Raji (cell line): ENCODE data around the gene RBM26.

Experiments
- POLR2A ChIP-seq: IDR thresholded peaks from 2 replicates; pipeline ENCODE4 v1.6.1; 2011; ENCODE audit warnings: low read depth, low read length, control low read depth; ENCODE audit not compliant: insufficient read depth

RBM26 gene

GRCh38 chr13:79432992-79433391 is 26.9 kb upstream of the RBM26 start:
- TF ChIP-seq POLR2A = no peak

DNA sequence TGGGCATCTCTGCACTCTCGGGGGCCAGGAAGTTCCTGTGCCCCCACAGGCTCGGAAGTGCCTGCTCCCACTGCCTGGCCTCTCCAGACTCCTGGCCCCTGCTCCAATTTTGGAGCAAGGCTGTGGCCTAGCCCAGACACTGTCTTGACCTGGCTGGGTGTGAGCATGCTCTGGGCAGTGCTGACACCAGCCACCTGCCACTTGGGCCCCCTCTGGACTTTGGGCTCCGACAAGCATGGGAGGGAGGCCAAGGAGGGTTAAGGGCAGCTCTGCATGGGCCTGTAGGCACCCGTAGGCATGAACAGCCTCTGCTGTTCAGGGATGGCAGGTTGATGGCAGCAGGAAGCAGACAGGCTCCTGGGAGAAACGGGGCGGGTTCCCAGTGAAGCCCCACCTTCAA is 26.0 kb upstream of the RBM26 start:
- no peak for TF ChIP-seq POLR2A

DNA sequence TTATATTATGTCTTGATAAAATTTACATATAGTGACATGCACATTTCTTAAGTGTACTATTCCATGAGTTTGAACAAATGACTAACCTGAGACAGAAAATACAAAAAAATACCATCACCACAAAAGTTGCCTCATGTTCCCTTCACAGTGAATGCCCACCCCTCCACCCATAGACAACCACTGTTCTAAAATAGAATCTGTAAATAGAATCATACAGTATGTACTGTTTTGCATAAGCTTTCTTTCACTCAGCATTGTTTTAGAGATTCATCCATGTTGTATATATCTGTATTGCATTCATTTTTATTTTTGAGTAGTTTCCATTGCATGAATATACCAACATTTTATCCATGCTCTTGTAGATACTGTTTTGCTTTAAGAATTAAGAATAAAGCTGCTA is 23.3 kb upstream of the RBM26 start:
- TF ChIP-seq POLR2A = no peak

- no peak for TF ChIP-seq POLR2A
Observed at GRCh38 chr13:79427883-79428282, 21.8 kb upstream of the RBM26 start.

- TF ChIP-seq POLR2A = no peak
Observed at GRCh38 chr13:79427265-79427664, 21.2 kb upstream of the RBM26 start.

DNA sequence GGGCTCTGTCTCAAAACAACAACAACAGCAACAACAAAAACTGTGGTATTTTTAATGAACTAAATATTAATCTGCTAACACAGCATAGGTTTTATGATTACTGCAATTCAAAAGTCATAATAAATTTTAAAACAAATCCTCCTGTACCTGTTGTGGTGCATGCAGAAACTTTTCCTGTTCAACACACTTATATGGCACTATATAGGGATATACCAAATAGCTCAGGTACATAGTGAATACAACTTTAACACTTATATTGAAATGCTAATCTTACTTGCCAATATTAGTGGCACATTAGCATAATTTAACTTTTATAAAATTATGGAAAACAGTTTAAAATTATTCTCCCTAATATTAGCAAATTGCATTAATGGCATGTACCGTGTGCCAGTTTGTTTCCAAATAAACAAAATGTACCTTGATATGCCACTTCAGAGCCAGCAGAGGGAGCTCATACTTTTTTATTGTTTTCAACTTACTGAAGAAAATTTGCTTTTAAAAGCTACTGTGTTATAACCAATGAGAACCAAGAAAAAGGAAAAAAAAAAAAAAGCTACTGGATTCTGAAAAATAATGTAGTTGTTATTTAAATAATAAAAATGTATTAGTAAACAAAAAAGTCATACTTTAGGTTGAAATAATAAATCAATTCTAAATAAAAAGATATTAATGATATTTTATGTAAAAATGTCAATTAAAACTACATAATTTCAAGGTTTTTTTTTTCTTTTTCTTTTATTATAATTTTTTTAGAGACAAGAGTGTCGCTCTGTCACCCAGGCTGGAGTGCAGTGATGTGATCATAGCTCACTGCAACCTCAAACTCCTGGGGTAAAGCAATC is 18.0 kb upstream of the RBM26 start:
- TF ChIP-seq POLR2A = no peak

DNA sequence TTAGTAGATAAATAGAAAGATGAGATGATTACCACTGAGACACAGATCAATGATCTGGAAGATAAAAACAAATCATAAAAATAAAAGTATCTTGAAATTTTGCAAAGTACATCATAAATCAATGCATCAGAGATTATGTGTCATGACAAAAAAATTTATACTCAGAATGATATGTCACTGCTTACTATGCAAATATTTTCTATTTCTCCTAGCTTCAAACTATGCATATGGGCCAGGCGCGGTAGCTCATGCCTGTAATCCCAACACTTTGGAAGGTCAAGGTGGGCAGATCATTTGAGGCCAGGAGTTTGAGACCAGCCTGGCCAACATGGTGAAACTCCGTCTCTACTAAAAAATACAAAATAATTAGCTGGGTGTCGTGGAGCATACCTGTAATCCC is 17.3 kb upstream of the RBM26 start:
- no peak for TF ChIP-seq POLR2A

GRCh38 chr13:79419365-79419764 is 13.3 kb upstream of the RBM26 start:
- no peak for TF ChIP-seq POLR2A

DNA sequence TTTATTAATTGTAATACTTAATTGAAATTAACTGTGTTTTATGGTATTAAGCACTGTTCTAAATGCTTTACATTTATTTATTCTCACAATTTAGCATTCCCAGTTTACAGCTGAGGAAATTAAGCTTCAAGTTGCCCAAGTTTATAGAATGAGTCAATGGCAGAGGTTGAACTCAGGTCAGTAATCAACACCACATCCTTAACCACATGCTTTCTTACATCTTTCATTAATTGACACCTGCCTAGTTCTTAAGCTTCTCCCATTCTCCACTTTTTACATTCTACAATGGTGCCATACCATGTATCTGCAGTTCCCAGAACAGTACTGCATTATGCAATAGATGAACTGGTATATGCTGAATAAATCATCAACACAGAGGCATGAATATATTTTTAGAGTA is 11.7 kb upstream of the RBM26 start:
- TF ChIP-seq POLR2A = no peak

DNA sequence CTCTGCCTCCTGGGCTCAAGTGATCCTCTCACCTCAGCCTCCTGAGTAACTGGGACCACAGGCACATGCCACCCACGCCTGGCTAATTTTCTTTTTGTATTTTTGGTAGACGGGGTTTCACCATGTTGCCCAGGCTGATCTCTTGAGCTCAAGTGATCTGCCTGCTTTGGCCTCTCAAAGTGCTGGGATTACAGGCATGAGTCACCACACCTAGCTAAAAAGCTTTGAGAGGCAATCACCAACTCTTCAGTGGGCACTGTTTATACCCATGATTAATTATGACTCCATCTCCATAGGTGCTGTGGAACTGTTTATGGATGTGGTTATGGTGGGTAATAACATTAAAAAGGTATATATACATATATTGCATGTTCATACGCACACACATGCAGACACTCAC is 7.5 kb upstream of the RBM26 start:
- TF ChIP-seq POLR2A = no peak

DNA sequence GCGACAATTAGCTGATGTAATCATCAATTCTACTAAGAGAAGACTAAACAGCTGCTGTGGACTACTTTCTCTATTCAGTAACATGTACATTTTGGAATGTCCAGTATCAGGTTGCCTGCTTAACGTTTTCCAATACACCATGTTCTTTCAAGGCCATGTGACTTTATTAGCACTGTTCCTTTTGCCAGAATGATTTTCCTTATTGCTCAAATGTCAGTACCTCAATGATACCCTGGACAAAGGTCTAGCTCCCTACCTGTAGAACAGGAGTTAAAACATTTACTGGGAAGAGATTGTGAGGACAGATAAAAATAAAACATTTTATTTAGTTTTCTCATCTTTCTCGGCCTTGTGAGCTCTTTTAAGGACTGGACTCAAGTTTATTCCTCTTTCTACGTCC is 3.8 kb upstream of the RBM26 start:
- no peak for TF ChIP-seq POLR2A

DNA sequence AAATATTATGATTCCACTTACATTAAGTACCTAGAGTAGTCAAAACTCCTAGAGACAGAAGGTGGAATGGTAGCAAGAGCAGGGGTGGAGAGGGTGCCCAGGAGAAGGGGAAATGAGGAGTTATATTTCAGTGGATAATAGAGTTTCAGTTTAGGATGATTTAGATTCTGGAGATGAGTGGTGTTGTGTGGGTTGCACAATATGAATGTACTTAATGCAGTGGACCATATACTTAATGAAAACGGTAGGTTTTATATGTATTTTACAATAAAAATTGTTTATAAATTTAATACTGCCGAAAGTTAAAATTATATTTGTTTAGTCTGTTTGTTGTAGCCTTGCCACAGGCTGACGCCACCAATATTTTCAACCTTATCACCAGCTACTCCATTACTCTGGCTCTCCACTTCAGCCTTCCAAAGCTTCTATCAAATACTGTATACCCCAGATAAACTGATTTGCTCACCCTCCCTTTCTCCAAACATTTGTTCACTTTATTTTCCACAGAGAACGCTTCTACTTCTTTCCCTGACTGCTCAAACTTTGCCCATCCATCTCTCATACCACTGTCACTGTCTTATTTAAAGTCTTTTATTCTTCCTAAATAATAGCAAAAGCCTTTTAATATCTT is 1.4 kb upstream of the RBM26 start:
- no peak for TF ChIP-seq POLR2A

- TF ChIP-seq POLR2A = no peak
Observed at GRCh38 chr13:79406597-79406908, 498 bp upstream of the RBM26 start.

DNA sequence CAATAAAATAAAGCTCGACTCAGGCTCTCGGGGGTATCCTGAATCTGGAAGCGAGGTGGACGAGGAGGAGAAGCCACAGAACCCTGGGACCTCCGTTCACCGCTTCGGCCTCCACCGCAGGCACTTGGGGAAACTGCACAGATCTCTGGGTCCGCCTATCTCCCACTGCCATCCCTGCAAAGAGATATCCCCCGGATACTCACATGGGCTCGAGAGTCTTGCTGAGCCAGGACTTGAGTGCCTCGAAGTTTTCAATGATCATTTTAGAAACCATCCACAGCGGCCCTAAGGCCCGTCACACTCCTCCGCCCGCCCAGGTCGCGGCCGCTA is 589 bp downstream of the RBM26 start:
- no peak for TF ChIP-seq POLR2A

DNA sequence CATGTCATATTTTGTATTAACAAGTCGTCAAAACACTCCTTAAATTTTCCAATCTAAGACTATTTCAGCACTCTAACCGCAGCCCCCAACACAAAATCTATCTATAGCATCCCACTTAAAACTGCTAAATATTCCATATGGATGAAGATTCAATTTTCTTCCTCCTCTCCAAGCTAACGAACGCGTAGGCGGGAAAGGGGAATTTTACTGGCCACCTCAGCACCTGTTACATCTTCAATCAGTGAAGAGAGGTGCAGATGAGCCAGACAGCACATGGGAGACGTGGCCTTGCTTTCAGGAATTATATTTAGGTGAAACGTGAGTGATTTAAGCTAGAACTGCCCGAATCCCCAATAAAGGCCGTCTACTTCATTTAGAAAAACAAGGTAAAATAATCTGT is 1.1 kb downstream of the RBM26 start:
- TF ChIP-seq POLR2A = no peak

DNA sequence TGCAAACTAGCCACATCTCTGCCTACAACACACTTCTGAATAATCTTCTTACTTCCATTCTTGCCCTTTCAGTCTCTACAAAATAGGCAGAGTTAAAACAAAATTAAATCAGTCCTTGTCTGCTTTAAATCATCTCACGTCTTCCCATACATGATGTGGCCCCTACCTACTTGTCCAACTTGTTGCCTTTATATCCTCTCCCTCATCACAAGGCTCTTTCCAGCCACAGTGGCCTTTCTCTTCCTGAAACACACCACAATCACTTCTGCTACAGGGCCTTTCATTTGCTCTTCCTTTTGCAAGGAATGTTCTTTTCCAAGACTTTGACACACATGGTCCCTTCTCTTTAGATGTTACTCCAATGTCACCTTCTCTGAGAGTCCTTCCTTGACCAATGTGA is 1.7 kb downstream of the RBM26 start:
- TF ChIP-seq POLR2A = no peak

- TF ChIP-seq POLR2A = no peak
Observed at GRCh38 chr13:79403113-79403512, 2.9 kb downstream of the RBM26 start.
